ENCODE results near the gene STX8.

DNA sequence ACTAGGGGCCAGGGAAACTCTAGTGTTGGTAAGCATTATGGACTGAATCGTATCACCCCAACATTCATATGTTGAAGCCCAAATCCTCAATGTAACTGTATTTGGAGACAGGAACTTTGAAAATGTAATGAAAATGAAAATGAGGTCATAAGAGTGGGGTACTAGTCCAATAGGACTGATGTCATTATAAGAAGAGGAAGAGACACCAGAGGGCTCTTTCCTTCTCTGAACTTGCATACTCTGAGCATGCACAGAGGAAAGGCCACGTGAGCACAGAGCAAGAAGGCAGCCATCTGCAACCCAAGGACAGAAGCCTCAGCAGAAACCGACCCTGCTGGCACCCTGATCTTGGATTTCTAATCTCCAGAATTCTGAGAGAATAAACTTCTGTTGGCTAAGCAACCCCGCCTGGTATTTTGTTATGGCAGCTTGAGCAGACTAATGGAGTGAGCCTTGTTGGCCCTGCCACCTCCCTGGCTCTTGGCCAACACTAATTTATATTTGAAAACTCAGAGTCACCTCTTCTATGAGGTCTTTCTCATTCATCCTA is 280.9 kb downstream of the STX8 start:
- TF ChIP-seq, protein P1, sequence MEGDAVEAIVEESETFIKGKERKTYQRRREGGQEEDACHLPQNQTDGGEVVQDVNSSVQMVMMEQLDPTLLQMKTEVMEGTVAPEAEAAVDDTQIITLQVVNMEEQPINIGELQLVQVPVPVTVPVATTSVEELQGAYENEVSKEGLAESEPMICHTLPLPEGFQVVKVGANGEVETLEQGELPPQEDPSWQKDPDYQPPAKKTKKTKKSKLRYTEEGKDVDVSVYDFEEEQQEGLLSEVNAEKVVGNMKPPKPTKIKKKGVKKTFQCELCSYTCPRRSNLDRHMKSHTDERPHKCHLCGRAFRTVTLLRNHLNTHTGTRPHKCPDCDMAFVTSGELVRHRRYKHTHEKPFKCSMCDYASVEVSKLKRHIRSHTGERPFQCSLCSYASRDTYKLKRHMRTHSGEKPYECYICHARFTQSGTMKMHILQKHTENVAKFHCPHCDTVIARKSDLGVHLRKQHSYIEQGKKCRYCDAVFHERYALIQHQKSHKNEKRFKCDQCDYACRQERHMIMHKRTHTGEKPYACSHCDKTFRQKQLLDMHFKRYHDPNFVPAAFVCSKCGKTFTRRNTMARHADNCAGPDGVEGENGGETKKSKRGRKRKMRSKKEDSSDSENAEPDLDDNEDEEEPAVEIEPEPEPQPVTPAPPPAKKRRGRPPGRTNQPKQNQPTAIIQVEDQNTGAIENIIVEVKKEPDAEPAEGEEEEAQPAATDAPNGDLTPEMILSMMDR (IDR thresholded peaks at IDR 0.05): no peak
- no peak for TF ChIP-seq MXI1 (IDR thresholded peaks at IDR 0.05; ENCODE audit: low read depth, low read length)
- no peak for TF ChIP-seq JUND (IDR thresholded peaks at IDR 0.05)
- TF ChIP-seq, protein P2, sequence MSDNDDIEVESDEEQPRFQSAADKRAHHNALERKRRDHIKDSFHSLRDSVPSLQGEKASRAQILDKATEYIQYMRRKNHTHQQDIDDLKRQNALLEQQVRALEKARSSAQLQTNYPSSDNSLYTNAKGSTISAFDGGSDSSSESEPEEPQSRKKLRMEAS (IDR thresholded peaks at IDR 0.05; ENCODE audit: low read depth): no peak
- no peak for TF ChIP-seq SIN3A (IDR thresholded peaks at IDR 0.05; ENCODE audit: borderline replicate concordance, low read depth, low read length)
- TF ChIP-seq RXRA (IDR thresholded peaks at IDR 0.05; ENCODE audit: borderline replicate concordance, low read depth): no peak
- TF ChIP-seq TAF1 (IDR thresholded peaks at IDR 0.05; ENCODE audit: borderline replicate concordance, low read depth, low read length): no peak
- TF ChIP-seq, protein P3, sequence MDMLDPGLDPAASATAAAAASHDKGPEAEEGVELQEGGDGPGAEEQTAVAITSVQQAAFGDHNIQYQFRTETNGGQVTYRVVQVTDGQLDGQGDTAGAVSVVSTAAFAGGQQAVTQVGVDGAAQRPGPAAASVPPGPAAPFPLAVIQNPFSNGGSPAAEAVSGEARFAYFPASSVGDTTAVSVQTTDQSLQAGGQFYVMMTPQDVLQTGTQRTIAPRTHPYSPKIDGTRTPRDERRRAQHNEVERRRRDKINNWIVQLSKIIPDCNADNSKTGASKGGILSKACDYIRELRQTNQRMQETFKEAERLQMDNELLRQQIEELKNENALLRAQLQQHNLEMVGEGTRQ (IDR thresholded peaks at IDR 0.05; ENCODE audit: borderline replicate concordance, low read depth, low read length): no peak
- no peak for TF ChIP-seq RCOR1 (IDR thresholded peaks at IDR 0.05; ENCODE audit: low read length)
- TF ChIP-seq, protein P4, sequence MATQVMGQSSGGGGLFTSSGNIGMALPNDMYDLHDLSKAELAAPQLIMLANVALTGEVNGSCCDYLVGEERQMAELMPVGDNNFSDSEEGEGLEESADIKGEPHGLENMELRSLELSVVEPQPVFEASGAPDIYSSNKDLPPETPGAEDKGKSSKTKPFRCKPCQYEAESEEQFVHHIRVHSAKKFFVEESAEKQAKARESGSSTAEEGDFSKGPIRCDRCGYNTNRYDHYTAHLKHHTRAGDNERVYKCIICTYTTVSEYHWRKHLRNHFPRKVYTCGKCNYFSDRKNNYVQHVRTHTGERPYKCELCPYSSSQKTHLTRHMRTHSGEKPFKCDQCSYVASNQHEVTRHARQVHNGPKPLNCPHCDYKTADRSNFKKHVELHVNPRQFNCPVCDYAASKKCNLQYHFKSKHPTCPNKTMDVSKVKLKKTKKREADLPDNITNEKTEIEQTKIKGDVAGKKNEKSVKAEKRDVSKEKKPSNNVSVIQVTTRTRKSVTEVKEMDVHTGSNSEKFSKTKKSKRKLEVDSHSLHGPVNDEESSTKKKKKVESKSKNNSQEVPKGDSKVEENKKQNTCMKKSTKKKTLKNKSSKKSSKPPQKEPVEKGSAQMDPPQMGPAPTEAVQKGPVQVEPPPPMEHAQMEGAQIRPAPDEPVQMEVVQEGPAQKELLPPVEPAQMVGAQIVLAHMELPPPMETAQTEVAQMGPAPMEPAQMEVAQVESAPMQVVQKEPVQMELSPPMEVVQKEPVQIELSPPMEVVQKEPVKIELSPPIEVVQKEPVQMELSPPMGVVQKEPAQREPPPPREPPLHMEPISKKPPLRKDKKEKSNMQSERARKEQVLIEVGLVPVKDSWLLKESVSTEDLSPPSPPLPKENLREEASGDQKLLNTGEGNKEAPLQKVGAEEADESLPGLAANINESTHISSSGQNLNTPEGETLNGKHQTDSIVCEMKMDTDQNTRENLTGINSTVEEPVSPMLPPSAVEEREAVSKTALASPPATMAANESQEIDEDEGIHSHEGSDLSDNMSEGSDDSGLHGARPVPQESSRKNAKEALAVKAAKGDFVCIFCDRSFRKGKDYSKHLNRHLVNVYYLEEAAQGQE (IDR thresholded peaks at IDR 0.05; ENCODE audit: low read depth, low read length): no peak
- TF ChIP-seq GABPA (IDR thresholded peaks at IDR 0.05; ENCODE audit: low read depth): no peak
- TF ChIP-seq ELF1 (IDR thresholded peaks at IDR 0.05): no peak
- TF ChIP-seq, protein P5, sequence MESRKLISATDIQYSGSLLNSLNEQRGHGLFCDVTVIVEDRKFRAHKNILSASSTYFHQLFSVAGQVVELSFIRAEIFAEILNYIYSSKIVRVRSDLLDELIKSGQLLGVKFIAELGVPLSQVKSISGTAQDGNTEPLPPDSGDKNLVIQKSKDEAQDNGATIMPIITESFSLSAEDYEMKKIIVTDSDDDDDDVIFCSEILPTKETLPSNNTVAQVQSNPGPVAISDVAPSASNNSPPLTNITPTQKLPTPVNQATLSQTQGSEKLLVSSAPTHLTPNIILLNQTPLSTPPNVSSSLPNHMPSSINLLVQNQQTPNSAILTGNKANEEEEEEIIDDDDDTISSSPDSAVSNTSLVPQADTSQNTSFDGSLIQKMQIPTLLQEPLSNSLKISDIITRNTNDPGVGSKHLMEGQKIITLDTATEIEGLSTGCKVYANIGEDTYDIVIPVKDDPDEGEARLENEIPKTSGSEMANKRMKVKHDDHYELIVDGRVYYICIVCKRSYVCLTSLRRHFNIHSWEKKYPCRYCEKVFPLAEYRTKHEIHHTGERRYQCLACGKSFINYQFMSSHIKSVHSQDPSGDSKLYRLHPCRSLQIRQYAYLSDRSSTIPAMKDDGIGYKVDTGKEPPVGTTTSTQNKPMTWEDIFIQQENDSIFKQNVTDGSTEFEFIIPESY (IDR thresholded peaks at IDR 0.05; ENCODE audit: borderline replicate concordance, low read depth): no peak
- TF ChIP-seq POLR2AphosphoS5 (IDR thresholded peaks at IDR 0.05; ENCODE audit: low read depth, low read length): no peak

All from SK-N-SH (cell line).